CD14-positive monocyte (primary cell): Measurements from ENCODE around the gene KIAA1755. TPM values are rescaled to one million over a fixed set of nuclear protein-coding genes. Genes with fewer than 3 reads are reported as not detected.
A peak's percentile ranks its signal among the peaks of the same experiment; 100 is the strongest.

Experiments used
- DNase-seq, 3 donors: peaks; one replicate each; pipeline ENCODE4 v3.0.0-alpha.2; 2011 to 2022
- H2AFZ ChIP-seq: 2 replicates; pipeline ENCODE4 v1.6.0; 2012; ENCODE audit warnings: mild to moderate bottlenecking, low read depth, low read length, inconsistent platforms; ENCODE audit not compliant: insufficient read depth, poor library complexity, severe bottlenecking
- H3K27ac ChIP-seq, 2 donors: 1 replicate in 1 of 2; 2 replicates in 1 of 2; pipeline ENCODE4 v1.5.1; 2012 to 2013; ENCODE audit warnings: low read length in 2 of 2, control low read depth in 1 of 2, inconsistent platforms in 1 of 2, low read depth in 1 of 2, mild to moderate bottlenecking in 1 of 2
- H3K27me3 ChIP-seq, 2 donors: one replicate each; pipeline versions ENCODE4 v1.6.0 to v1.6.1; 2011 to 2013; ENCODE audit warnings: low read length in 2 of 2; ENCODE audit not compliant: control insufficient read depth in 2 of 2, insufficient read depth in 2 of 2
- H3K36me3 ChIP-seq, 2 donors: replicated peaks in 1 of 2; 1 replicate in 1 of 2; 2 replicates in 1 of 2; pipeline versions ENCODE4 v1.5.1 to v1.6.1; 2012 to 2013; ENCODE audit warnings: low read length in 2 of 2, control low read depth in 1 of 2, inconsistent platforms in 1 of 2, mild to moderate bottlenecking in 1 of 2; ENCODE audit not compliant: insufficient read depth in 2 of 2, control insufficient read depth in 1 of 2
- H3K4me1 ChIP-seq, 2 donors: 1 replicate in 1 of 2; 2 replicates in 1 of 2; pipeline versions ENCODE4 v1.5.1 to v1.6.1; 2012 to 2013; ENCODE audit warnings: low read length in 2 of 2, control low read depth in 1 of 2, inconsistent platforms in 1 of 2, mild to moderate bottlenecking in 1 of 2, moderate library complexity in 1 of 2; ENCODE audit not compliant: insufficient read depth in 2 of 2, control insufficient read depth in 1 of 2
- H3K4me2 ChIP-seq: replicated peaks from 2 replicates; pipeline ENCODE3; 2012; ENCODE audit warnings: low read length, moderate library complexity, mild to moderate bottlenecking; ENCODE audit not compliant: poor library complexity, severe bottlenecking; ENCODE audit errors: extremely low read depth
- H3K4me3 ChIP-seq, 3 experiments: fragments of 200-600 bp in 1 of 3; sonication (generic) in 1 of 3; replicated peaks in 1 of 3; 1 replicate in 2 of 3; 2 replicates in 1 of 3; pipeline ENCODE4 v1.5.1; 2011 to 2013; ENCODE audit warnings: low read length in 3 of 3, mild to moderate bottlenecking in 3 of 3, control low read depth in 2 of 3, low read depth in 2 of 3, inconsistent platforms in 1 of 3, moderate library complexity in 1 of 3
- H3K79me2 ChIP-seq: 2 replicates; pipeline ENCODE4 v1.6.0; 2012; ENCODE audit warnings: mild to moderate bottlenecking, control low read depth, inconsistent platforms, low read length, moderate library complexity; ENCODE audit not compliant: insufficient read depth
- H3K9ac ChIP-seq: 2 replicates; pipeline ENCODE4 v1.6.0; 2017; ENCODE audit warnings: low read length, mild to moderate bottlenecking; ENCODE audit not compliant: insufficient read depth, poor library complexity, severe bottlenecking
- H3K9me3 ChIP-seq, 2 donors: replicated peaks in 1 of 2; 1 replicate in 1 of 2; 2 replicates in 1 of 2; pipeline versions ENCODE4 v1.5.1 to v1.6.1; 2012 to 2013; ENCODE audit warnings: low read length in 2 of 2, control low read depth in 1 of 2; ENCODE audit not compliant: control insufficient read depth in 1 of 2, insufficient read depth in 1 of 2
- H4K20me1 ChIP-seq: 2 replicates; pipeline ENCODE4 v1.6.0; 2012; ENCODE audit warnings: mild to moderate bottlenecking, low read length, control low read depth, moderate library complexity; ENCODE audit not compliant: insufficient read depth
- H3K27ac Mint-ChIP-seq, 7 donors: one replicate each; pipeline ENCODE4 v1.8.0; 2020; ENCODE audit warnings: mild to moderate bottlenecking in 7 of 7, mixed read lengths in 7 of 7, moderate library complexity in 6 of 7, inconsistent platforms in 2 of 7
- H3K27me3 Mint-ChIP-seq, 3 donors: one replicate each; pipeline ENCODE4 v1.8.0; 2021 to 2022; ENCODE audit warnings: low read depth in 3 of 3, mild to moderate bottlenecking in 3 of 3, mixed read lengths in 3 of 3, moderate library complexity in 3 of 3, inconsistent platforms in 1 of 3
- H3K36me3 Mint-ChIP-seq, 2 donors: one replicate each; pipeline ENCODE4 v1.8.0; 2020; ENCODE audit warnings: mixed read lengths in 2 of 2, inconsistent platforms in 1 of 2, mild to moderate bottlenecking in 1 of 2
- H3K4me1 Mint-ChIP-seq: one replicate; pipeline ENCODE4 v1.8.0; 2020; ENCODE audit warnings: mild to moderate bottlenecking, mixed read lengths
- H3K4me3 Mint-ChIP-seq, 2 donors: one replicate each; pipeline ENCODE4 v1.8.0; 2020; ENCODE audit warnings: mild to moderate bottlenecking in 2 of 2, mixed read lengths in 2 of 2, moderate library complexity in 1 of 2
- H3K9me3 Mint-ChIP-seq, 7 donors: one replicate each; pipeline ENCODE4 v1.8.0; 2020 to 2022; ENCODE audit warnings: mixed read lengths in 7 of 7, mild to moderate bottlenecking in 6 of 7, moderate library complexity in 6 of 7, inconsistent platforms in 2 of 7
- CTCF ChIP-seq: fragments of 200-600 bp; IDR thresholded peaks from one replicate; pipeline ENCODE4 v1.8.0; 2022; ENCODE audit warnings: antibody characterized with exemption, mild to moderate bottlenecking
- WGBS: methylation state at CpG from one replicate; pipeline ENCODE4 v1.1.5; 2013; ENCODE audit warnings: missing lambda C conversion rate; ENCODE audit not compliant: insufficient coverage; 5-methylcytosine and 5-hydroxymethylcytosine counted together
- intact Hi-C, 2 donors: fragments of 100-400 bp; cut with micrococcal nuclease; formaldehyde crosslinking; loops; one replicate each; pipeline versions ENCODE4 v1.15.0 to v1.15.1; 2023
- polyA plus RNA-seq, 3 donors: library from polyadenylated mRNA; depleted of rRNA in 1 of 3; unstranded in 2 of 3; stranded (reverse) in 1 of 3; fragments of 300-500 nt in 2 of 3; fragments of >200 nt in 1 of 3; fragmentation: Illumina TruSeq in 2 of 3; gene quantifications; 1 replicate in 2 of 3; 2 replicates in 1 of 3; pipeline ENCODE4 v1.2.3, GENCODE V29; 2012 to 2021

The KIAA1755 gene
- polyA plus RNA-seq, 3 donors: not detected

- Histone ChIP-seq H3K27me3 (peaks cover 36 to 44% of the 10 kb centered on the region in 2 donors), H2AFZ (no peak overlapping the region), H3K27ac (no peak overlapping the region), H3K4me1 (peaks cover 0 to 5% of the 10 kb centered on the region in 2 donors), H3K9ac (no peak overlapping the region), H4K20me1 (no peaks in the 10 kb centered on the region), H3K9me3 (peaks cover 3 to 15% of the 10 kb centered on the region in 2 donors), H3K79me2 (no peaks in the 10 kb centered on the region), H3K4me3 (no peak overlapping the region), H3K4me2 (no peak overlapping the region), H3K36me3 (no peaks in the 10 kb centered on the region)
- Mint-ChIP-seq H3K36me3 (peaks cover 4 to 11% of the 10 kb centered on the region in 2 donors), H3K4me1 (peaks cover 16% of the 10 kb centered on the region), H3K4me3 (peak overlapping the region in 1 of 2 donors; percentile 81), H3K27me3 (peaks cover 36 to 55% (median 46%) of the 10 kb centered on the region in 3 donors), H3K27ac (peak overlapping the region in 1 of 7 donors; percentile 43), H3K9me3 (peaks cover 2 to 19% (median 8%) of the 10 kb centered on the region in 7 donors)
- DNase-seq: no peak
- no peak for TF ChIP-seq CTCF
- WGBS: no CpG with 5 or more reads among the region's 5 CpGs
- intact Hi-C loops: no loop called here
These were observed 534 bp downstream of the KIAA1755 start for GRCh38 chr20:38260025-38260377.

GRCh38 chr20:38258545-38259215 lies 1.9 kb downstream of the KIAA1755 start:
- Mint-ChIP-seq H3K27me3 (peaks cover 36 to 50% (median 43%) of the 10 kb centered on the region in 3 donors), H3K4me1 (peaks cover 16% of the 10 kb centered on the region), H3K27ac (no peak overlapping the region), H3K4me3 (peak overlapping the region in 1 of 2 donors; percentile 81), H3K36me3 (peaks cover 4 to 11% of the 10 kb centered on the region in 2 donors), H3K9me3 (peaks cover 2 to 19% (median 8%) of the 10 kb centered on the region in 7 donors)
- H3K36me3 ChIP-seq: no peaks in the 10 kb centered on the region
- H3K4me1 ChIP-seq: peaks cover 0 to 5% of the 10 kb centered on the region in 2 donors
- H3K27me3 ChIP-seq: peaks cover 36 to 41% of the 10 kb centered on the region in 2 donors
- intact Hi-C loops: no loop called here
- WGBS: 95% methylated on average over 6 of the region's 7 CpGs
- H3K27ac ChIP-seq: no peak overlapping the region
- no peaks in the 10 kb centered on the region for H4K20me1 ChIP-seq
- no peak for DNase-seq
- no peaks in the 10 kb centered on the region for H3K79me2 ChIP-seq
- no peak for TF ChIP-seq CTCF
- H3K4me2 ChIP-seq: no peak overlapping the region
- no peak overlapping the region for H3K4me3 ChIP-seq
- peaks cover 3 to 15% of the 10 kb centered on the region in 2 donors for H3K9me3 ChIP-seq
- no peak overlapping the region for H3K9ac ChIP-seq
- no peak overlapping the region for H2AFZ ChIP-seq
